Gastroesophageal sphincter (tissue), 4 donors: Measurements from ENCODE around the gene SIN3A. TPM values are rescaled to one million over a fixed set of nuclear protein-coding genes. Genes with fewer than 3 reads are reported as not detected.
A peak's percentile ranks its signal among the peaks of the same experiment; 100 is the strongest.
"Not testable (repeated sequence)": the region's sequence is repeated elsewhere in the genome, so short reads cannot be mapped to it uniquely, and the experiment has no call there.

Experiments
- ATAC-seq: fragments of 150-250 bp; one replicate; pipeline ENCODE4 v1.9.1; 2016; ENCODE audit warnings: mild to moderate bottlenecking, moderate library complexity
- H3K27ac ChIP-seq, 4 donors: fragments of 200-600 bp; sonication (generic) in 3 of 4; 1 replicate in 3 of 4; 2 replicates in 1 of 4; pipeline ENCODE4 v1.5.1; 2016 to 2019
- H3K27me3 ChIP-seq: fragments of 200-600 bp; sonication (generic); one replicate; pipeline ENCODE4 v1.5.1; 2019
- H3K36me3 ChIP-seq, 2 donors: fragments of 200-600 bp; sonication (generic); one replicate each; pipeline ENCODE4 v1.5.1; 2019; ENCODE audit warnings: control low read depth in 1 of 2
- H3K4me1 ChIP-seq, 3 donors: fragments of 200-600 bp; sonication (generic); 1 replicate in 2 of 3; 2 replicates in 1 of 3; pipeline ENCODE4 v1.5.1; 2016 to 2019; ENCODE audit warnings: control low read depth in 2 of 3
- H3K4me3 ChIP-seq, 2 donors: fragments of 200-600 bp; sonication (generic); one replicate each; pipeline ENCODE4 v1.5.1; 2019; ENCODE audit warnings: mild to moderate bottlenecking in 1 of 2, moderate library complexity in 1 of 2
- H3K9me3 ChIP-seq, 3 donors: fragments of 200-600 bp; sonication (generic); one replicate each; pipeline ENCODE4 v1.5.1; 2017 to 2019; ENCODE audit warnings: control low read depth in 2 of 3
- CTCF ChIP-seq, 4 experiments: fragments of 200-600 bp in 2 of 4; fragments of 450-650 bp in 2 of 4; sonication (generic) in 1 of 4; IDR thresholded peaks; one replicate each; pipeline ENCODE4 v1.5.1; 2017 to 2019; ENCODE audit warnings: antibody characterized with exemption in 4 of 4, mild to moderate bottlenecking in 2 of 4, moderate library complexity in 2 of 4
- EP300 ChIP-seq: sonication (generic); formaldehyde crosslinking; IDR thresholded peaks from one replicate; pipeline ENCODE4 v1.6.1; 2017; ENCODE audit warnings: antibody characterized with exemption, mild to moderate bottlenecking
- POLR2A ChIP-seq, 2 donors: fragments of 450-650 bp; IDR thresholded peaks; one replicate each; pipeline ENCODE4 v1.6.1; 2017; ENCODE audit warnings: antibody characterized with exemption in 2 of 2, mild to moderate bottlenecking in 2 of 2, moderate library complexity in 1 of 2
- POLR2AphosphoS5 ChIP-seq: sonication (generic); formaldehyde crosslinking; IDR thresholded peaks from one replicate; pipeline ENCODE4 v1.6.1; 2017; ENCODE audit warnings: antibody characterized with exemption
- WGBS, 2 donors: methylation state at CpG; one replicate each; pipeline ENCODE4 v1.1.5; 2018; ENCODE audit warnings: low coverage in 1 of 2; 5-methylcytosine and 5-hydroxymethylcytosine counted together
- total RNA-seq, 4 donors: library from RNA; depleted of rRNA; stranded (reverse); fragments of >200 nt; gene quantifications; one replicate each; pipeline ENCODE4 v1.1.0, GENCODE V29; 2016

Gene SIN3A
- total RNA-seq, 4 donors from 2014 or later = 31.7 to 54.8 (median 35.8) TPM

- Histone ChIP-seq H3K4me1 (peaks cover 2 to 60% (median 10%) of the 10 kb centered on the region in 3 donors), H3K27me3 (no peaks in the 10 kb centered on the region), H3K27ac (peak overlapping the region; percentile 92 to 100 (median 100)), H3K4me3 (peak overlapping the region; percentile 76 to 88), H3K9me3 (no peaks in the 10 kb centered on the region), H3K36me3 (peaks cover 0 to 13% of the 10 kb centered on the region in 2 donors)
- 0 to 5% methylated on average over 8 to 13 of the region's 62 CpGs for WGBS, 2 donors
- peak; percentile 59 for ATAC-seq
- TF ChIP-seq CTCF (IDR thresholded peaks at IDR 0.05) (peak in 1 of 4 experiments; percentile 40), POLR2A (IDR thresholded peaks at IDR 0.05) (no peak), POLR2AphosphoS5 (peak; percentile 71), EP300 (no peak)
Measured at GRCh38 chr15:75450307-75451201, 936 bp downstream of the SIN3A start.

GRCh38 chr15:75449585-75450306 is 1.7 kb downstream of the SIN3A start:
- no peaks in the 10 kb centered on the region for H3K9me3 ChIP-seq
- no peak for ATAC-seq
- peak overlapping the region; percentile 76 to 88 for H3K4me3 ChIP-seq
- peaks cover 2 to 67% (median 10%) of the 10 kb centered on the region in 3 donors for H3K4me1 ChIP-seq
- H3K27me3 ChIP-seq = no peaks in the 10 kb centered on the region
- peak overlapping the region; percentile 44 to 100 (median 100) for H3K27ac ChIP-seq
- 37 to 52% methylated on average over 5 to 13 of the region's 14 CpGs for WGBS, 2 donors
- peaks cover 0 to 13% of the 10 kb centered on the region in 2 donors for H3K36me3 ChIP-seq
- no peak for TF ChIP-seq EP300
- no peak for TF ChIP-seq POLR2A (IDR thresholded peaks at IDR 0.05)

GRCh38 chr15:75448171-75448570 is 3.3 kb downstream of the SIN3A start:
- not testable (repeated sequence) for H3K9me3 ChIP-seq, ATAC-seq, H3K4me3 ChIP-seq, H3K27me3 ChIP-seq, H3K27ac ChIP-seq
- 82 to 93% methylated on average over 3 to 7 of the region's 13 CpGs for WGBS, 2 donors
- Histone ChIP-seq H3K4me1 (peaks cover 2 to 77% (median 10%) of the 10 kb centered on the region in 3 donors), H3K36me3 (peaks cover 0 to 16% of the 10 kb centered on the region in 2 donors)

GRCh38 chr15:75446151-75446550 is 5.3 kb downstream of the SIN3A start:
- Histone ChIP-seq H3K4me1 (peaks cover 2 to 71% (median 10%) of the 10 kb centered on the region in 3 donors), H3K9me3 (no peaks in the 10 kb centered on the region), H3K36me3 (peaks cover 0 to 25% of the 10 kb centered on the region in 2 donors), H3K4me3 (no peak overlapping the region), H3K27me3 (no peaks in the 10 kb centered on the region), H3K27ac (no peak overlapping the region)
- no peak for ATAC-seq
- TF ChIP-seq POLR2AphosphoS5 = no peak
- no peak for TF ChIP-seq EP300
- no peak for TF ChIP-seq CTCF (IDR thresholded peaks at IDR 0.05)
- no peak for TF ChIP-seq POLR2A (IDR thresholded peaks at IDR 0.05)
- WGBS, 2 donors = 80 to 90% methylated on average over 3 of the region's 3 CpGs

GRCh38 chr15:75445324-75445723 is 6.2 kb downstream of the SIN3A start:
- WGBS, 2 donors = 80 to 84% methylated on average over 2 to 3 of the region's 10 CpGs
- not testable (repeated sequence) for ATAC-seq
- H3K4me1 ChIP-seq = peaks cover 2 to 69% (median 10%) of the 10 kb centered on the region in 3 donors

GRCh38 chr15:75443972-75444453 is 7.5 kb downstream of the SIN3A start:
- H3K4me3 ChIP-seq, H3K27me3 ChIP-seq, ATAC-seq, H3K27ac ChIP-seq, H3K9me3 ChIP-seq: not testable (repeated sequence)
- peaks cover 0 to 27% of the 10 kb centered on the region in 2 donors for H3K36me3 ChIP-seq
- peaks cover 0 to 56% (median under 1%) of the 10 kb centered on the region in 3 donors for H3K4me1 ChIP-seq
- 85 to 95% methylated on average over 6 to 8 of the region's 8 CpGs for WGBS, 2 donors

More at GRCh38 chr15:75445324-75445723, 6.2 kb downstream of the SIN3A start:
- not testable (repeated sequence) for H3K9me3 ChIP-seq, H3K4me3 ChIP-seq, H3K27me3 ChIP-seq, H3K27ac ChIP-seq
- H3K36me3 ChIP-seq = peaks cover 0 to 27% of the 10 kb centered on the region in 2 donors
